GM12865 (cell line): ENCODE results near the gene HES4.

Experiments
- DNase-seq: peaks from one replicate; pipeline ENCODE4 v3.0.0; 2010; ENCODE audit warnings: low read depth
- H3K4me3 ChIP-seq: 2 replicates; pipeline ENCODE4 v1.5.1; 2011; ENCODE audit warnings: mild to moderate bottlenecking, low read depth, low read length, control low read depth
- TF ChIP-seq, protein P1 (sequence below): IDR thresholded peaks from 2 replicates; pipeline ENCODE4 v1.5.1; 2011; ENCODE audit warnings: low read length, control low read depth, low read depth, inconsistent platforms; ENCODE audit not compliant: insufficient read depth; ENCODE audit errors: missing control alignments

The HES4 gene

GRCh38 chr1:1026599-1027413 is 26.9 kb upstream of the HES4 start:
- no peak for DNase-seq
- TF ChIP-seq, protein P1, sequence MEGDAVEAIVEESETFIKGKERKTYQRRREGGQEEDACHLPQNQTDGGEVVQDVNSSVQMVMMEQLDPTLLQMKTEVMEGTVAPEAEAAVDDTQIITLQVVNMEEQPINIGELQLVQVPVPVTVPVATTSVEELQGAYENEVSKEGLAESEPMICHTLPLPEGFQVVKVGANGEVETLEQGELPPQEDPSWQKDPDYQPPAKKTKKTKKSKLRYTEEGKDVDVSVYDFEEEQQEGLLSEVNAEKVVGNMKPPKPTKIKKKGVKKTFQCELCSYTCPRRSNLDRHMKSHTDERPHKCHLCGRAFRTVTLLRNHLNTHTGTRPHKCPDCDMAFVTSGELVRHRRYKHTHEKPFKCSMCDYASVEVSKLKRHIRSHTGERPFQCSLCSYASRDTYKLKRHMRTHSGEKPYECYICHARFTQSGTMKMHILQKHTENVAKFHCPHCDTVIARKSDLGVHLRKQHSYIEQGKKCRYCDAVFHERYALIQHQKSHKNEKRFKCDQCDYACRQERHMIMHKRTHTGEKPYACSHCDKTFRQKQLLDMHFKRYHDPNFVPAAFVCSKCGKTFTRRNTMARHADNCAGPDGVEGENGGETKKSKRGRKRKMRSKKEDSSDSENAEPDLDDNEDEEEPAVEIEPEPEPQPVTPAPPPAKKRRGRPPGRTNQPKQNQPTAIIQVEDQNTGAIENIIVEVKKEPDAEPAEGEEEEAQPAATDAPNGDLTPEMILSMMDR, result no peak
- no peak overlapping the region for H3K4me3 ChIP-seq

DNA sequence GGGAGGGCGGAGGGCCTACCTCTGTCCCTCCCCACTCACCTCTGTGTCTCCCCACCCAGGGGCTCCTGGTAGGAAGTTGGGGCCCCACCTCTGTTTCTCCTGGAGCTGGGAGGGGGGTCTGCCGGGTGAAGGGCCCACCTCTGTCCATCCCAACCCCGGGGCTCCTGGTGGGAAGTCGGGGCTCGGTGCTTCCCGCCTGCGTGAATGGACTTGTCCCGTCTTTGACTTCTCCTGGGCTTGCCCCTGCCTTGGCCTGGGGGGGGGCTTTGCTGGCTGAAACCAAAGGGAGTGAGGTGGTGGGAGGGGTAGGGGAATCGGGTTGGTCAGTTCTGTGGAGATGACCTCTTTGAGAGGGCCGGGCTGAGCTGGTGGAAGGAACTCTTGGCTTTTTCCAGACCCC is 25.8 kb upstream of the HES4 start:
- TF ChIP-seq, protein P1, result no peak
- no peak for DNase-seq
- no peak overlapping the region for H3K4me3 ChIP-seq

DNA sequence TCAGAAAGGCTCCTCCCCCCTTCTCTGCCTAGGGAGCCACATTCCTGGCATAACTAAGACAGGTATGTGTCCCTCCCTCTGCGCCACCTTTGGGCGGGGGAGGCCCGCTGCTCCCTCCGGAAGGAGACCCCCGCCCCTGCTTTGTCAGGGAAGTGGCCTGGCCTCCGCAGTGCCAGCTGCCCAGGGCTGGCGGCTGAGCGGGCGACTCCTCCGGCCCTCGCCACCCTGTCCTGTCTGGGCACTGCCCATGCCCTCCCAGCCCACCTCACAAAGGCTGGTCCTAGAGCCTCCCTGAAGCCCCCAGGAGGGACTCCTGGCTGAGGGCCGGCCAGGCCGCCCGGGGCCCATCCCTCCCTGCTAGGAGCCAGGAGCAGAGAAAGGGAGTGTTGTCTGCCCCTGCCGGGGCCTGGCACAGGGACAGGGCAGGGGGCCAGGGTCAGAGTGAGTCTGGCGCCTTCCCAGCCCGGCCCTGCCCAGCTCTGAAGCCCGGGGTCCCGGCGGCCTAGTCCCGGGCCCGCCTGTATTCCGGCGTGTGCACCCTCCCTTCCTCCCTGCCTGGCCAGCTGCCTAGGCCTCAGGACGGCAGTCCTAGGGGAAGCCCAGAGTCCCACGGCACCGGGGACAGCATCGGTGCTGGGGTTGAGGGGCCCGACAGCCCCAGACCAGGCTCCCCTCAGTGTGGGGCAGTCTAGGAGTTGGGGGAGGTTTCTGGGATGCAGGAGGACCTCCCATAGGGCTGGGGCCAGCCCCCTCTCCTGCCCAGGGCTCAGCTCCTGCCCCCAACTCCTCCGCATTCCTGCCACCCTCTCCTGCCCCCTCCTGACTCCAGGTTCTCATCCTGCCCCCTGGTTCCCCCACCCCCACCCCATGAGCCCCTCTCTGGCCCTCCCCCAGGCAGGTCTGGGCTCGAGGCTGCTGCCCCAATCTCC is 25.1 kb upstream of the HES4 start:
- no peak for DNase-seq
- TF ChIP-seq, protein P1, result no peak
- no peak overlapping the region for H3K4me3 ChIP-seq

GRCh38 chr1:1024149-1024770 is 24.4 kb upstream of the HES4 start:
- DNase-seq, result no peak
- TF ChIP-seq, protein P1, result no peak
- H3K4me3 ChIP-seq, result no peak overlapping the region

GRCh38 chr1:1023700-1024099 is 23.8 kb upstream of the HES4 start:
- DNase-seq, result no peak
- no peak overlapping the region for H3K4me3 ChIP-seq
- TF ChIP-seq, protein P1, result no peak

DNA sequence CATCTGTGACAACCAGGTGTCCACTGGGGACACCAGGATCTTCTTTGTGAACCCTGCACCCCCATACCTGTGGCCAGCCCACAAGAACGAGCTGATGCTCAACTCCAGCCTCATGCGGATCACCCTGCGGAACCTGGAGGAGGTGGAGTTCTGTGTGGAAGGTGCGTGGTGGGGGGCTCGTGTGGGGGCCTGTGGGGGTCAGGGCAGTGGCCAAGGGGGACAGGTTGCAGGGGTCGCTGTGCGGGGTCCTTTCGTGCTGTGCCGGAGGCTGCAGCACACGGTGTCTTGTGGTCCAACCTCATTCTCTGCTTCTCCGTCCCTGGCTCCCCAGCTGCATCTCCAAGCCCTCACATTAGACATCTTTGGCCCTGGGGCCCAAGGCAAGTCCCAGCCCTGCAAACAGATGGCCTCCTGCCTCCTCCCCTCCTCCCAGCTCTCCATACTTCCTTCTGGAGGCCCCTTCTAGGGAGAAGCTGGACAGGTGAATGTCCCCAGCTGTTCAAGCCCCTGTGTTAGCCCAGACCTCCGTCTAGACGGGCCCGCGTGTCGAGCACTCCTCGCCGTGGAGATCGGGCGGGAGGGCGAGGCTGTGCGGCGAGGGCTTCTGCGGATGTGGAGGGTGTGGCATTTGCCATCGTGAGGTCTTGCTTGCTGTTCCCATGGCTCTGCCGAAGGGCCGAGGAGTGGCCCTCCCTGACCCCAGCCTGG is 22.6 kb upstream of the HES4 start:
- no peak for DNase-seq
- H3K4me3 ChIP-seq, result no peak overlapping the region
- TF ChIP-seq, protein P1, result no peak
